ENCODE data around the gene CYB561D1. TPM values are rescaled to one million over a fixed set of nuclear protein-coding genes. Genes with fewer than 3 reads are reported as not detected.
A peak's percentile ranks its signal among the peaks of the same experiment; 100 is the strongest.

CYB561D1 gene
- total and polyA plus RNA-seq, 2 of the 13 experiments (the other 11 are each of a cell fraction or from before 2014, with no cell fraction given), result 3.9 to 4.1 TPM

DNA sequence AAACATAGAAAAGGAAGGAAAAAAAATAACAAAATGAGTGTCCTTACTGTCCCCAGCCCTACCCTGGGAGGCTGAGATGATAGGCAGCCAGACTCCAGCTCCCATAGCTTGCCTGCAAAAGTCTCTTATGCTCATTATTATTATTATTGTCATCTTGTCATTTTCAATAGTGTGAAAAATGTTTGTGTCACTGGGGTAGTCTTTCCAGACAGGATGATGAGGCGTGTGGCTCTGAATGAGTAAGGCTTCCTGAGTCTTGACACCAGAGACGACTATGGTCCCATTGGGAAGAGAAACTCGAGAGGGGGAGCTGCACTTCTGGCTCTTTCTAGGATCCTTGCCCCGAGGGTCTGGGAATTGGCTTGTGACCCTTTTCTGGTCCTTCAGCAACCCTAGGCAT, 1.1 kb upstream of the CYB561D1 start:
- H3K9ac ChIP-seq (ENCODE audit: insufficient read depth, low read depth, low read length), result peak overlapping the region; percentile 66; the same call in 1 of the 2 replicates
- CTCF ChIA-PET (ENCODE audit: low intra/inter-chr PET ratio, low total read pairs), result interaction anchor here (2.2 kb wide), 1 partner anchor 40 kb away, joined by 32 read pairs; no protein-coding TSS in a partner anchor
- peaks cover 2 to 6% of the 10 kb centered on the region in 2 experiments; a peak in 2 of 5 replicates for H3K36me3 ChIP-seq (replicated peaks in 1 of 2; ENCODE audit: control insufficient read depth in 1 of 2, insufficient read depth in 2 of 2, low read length in 2 of 2)
- intact Hi-C loops (cut with micrococcal nuclease; ENCODE audit: unreplicated experiment), result loop anchor here (5.0 kb wide), 1 partner anchor 65 kb away; the partner anchor contains the start of gene PSMA5
- TF ChIP-seq U2AF2 (IDR thresholded peaks at IDR 0.05; ENCODE audit: low read depth, low read length) (no peak), POGZ (CRISPR knock-in tag; IDR thresholded peaks at IDR 0.05) (no peak), ZNF496 (CRISPR knock-in tag; IDR thresholded peaks at IDR 0.05; ENCODE audit: insufficient replicate concordance) (no peak), JUND (CRISPR knock-in tag; IDR thresholded peaks at IDR 0.05) (no peak), ZMAT3 (CRISPR knock-in tag; conservative IDR thresholded peaks at IDR 0.05) (no peak), ZC3H13 (CRISPR knock-in tag; IDR thresholded peaks at IDR 0.05) (no peak), DPF2 (CRISPR knock-in tag; IDR thresholded peaks at IDR 0.05; ENCODE audit: borderline replicate concordance, low read depth) (no peak), TOE1 (CRISPR knock-in tag; IDR thresholded peaks at IDR 0.05) (no peak)
- TF ChIP-seq, protein P1, sequence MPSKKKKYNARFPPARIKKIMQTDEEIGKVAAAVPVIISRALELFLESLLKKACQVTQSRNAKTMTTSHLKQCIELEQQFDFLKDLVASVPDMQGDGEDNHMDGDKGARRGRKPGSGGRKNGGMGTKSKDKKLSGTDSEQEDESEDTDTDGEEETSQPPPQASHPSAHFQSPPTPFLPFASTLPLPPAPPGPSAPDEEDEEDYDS (CRISPR knock-in tag; IDR thresholded peaks at IDR 0.05), result no peak
- TF ChIP-seq, protein P2, sequence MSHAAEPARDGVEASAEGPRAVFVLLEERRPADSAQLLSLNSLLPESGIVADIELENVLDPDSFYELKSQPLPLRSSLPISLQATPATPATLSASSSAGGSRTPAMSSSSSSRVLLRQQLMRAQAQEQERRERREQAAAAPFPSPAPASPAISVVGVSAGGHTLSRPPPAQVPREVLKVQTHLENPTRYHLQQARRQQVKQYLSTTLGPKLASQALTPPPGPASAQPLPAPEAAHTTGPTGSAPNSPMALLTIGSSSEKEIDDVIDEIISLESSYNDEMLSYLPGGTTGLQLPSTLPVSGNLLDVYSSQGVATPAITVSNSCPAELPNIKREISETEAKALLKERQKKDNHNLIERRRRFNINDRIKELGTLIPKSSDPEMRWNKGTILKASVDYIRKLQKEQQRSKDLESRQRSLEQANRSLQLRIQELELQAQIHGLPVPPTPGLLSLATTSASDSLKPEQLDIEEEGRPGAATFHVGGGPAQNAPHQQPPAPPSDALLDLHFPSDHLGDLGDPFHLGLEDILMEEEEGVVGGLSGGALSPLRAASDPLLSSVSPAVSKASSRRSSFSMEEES (CRISPR knock-in tag; IDR thresholded peaks at IDR 0.05), result no peak
- TF ChIP-seq, protein P3, sequence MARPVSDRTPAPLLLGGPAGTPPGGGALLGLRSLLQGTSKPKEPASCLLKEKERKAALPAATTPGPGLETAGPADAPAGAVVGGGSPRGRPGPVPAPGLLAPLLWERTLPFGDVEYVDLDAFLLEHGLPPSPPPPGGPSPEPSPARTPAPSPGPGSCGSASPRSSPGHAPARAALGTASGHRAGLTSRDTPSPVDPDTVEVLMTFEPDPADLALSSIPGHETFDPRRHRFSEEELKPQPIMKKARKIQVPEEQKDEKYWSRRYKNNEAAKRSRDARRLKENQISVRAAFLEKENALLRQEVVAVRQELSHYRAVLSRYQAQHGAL (CRISPR knock-in tag; IDR thresholded peaks at IDR 0.05; ENCODE audit: not compliant biosample characterization), result no peak
- TF ChIP-seq, protein P4, sequence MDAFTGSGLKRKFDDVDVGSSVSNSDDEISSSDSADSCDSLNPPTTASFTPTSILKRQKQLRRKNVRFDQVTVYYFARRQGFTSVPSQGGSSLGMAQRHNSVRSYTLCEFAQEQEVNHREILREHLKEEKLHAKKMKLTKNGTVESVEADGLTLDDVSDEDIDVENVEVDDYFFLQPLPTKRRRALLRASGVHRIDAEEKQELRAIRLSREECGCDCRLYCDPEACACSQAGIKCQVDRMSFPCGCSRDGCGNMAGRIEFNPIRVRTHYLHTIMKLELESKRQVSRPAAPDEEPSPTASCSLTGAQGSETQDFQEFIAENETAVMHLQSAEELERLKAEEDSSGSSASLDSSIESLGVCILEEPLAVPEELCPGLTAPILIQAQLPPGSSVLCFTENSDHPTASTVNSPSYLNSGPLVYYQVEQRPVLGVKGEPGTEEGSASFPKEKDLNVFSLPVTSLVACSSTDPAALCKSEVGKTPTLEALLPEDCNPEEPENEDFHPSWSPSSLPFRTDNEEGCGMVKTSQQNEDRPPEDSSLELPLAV (CRISPR knock-in tag; conservative IDR thresholded peaks at IDR 0.05; ENCODE audit: low read depth), result no peak
- TF ChIP-seq, protein P5, sequence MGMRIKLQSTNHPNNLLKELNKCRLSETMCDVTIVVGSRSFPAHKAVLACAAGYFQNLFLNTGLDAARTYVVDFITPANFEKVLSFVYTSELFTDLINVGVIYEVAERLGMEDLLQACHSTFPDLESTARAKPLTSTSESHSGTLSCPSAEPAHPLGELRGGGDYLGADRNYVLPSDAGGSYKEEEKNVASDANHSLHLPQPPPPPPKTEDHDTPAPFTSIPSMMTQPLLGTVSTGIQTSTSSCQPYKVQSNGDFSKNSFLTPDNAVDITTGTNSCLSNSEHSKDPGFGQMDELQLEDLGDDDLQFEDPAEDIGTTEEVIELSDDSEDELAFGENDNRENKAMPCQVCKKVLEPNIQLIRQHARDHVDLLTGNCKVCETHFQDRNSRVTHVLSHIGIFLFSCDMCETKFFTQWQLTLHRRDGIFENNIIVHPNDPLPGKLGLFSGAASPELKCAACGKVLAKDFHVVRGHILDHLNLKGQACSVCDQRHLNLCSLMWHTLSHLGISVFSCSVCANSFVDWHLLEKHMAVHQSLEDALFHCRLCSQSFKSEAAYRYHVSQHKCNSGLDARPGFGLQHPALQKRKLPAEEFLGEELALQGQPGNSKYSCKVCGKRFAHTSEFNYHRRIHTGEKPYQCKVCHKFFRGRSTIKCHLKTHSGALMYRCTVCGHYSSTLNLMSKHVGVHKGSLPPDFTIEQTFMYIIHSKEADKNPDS (CRISPR knock-in tag; IDR thresholded peaks at IDR 0.05), result no peak
- BruUV-seq (replicated peaks), result no TSS peak
- H3K79me2 ChIP-seq (ENCODE audit: insufficient read depth, low read length), result no peaks in the 10 kb centered on the region
- H3K4me2 ChIP-seq (ENCODE audit: low read depth, low read length), result no peak overlapping the region
- ATAC-seq (no peak), DNase-seq (ENCODE audit: low spot score) (no peak), FAIRE-seq (no peak)
- peaks cover 18% of the 10 kb centered on the region for H3K4me1 ChIP-seq (ENCODE audit: insufficient read depth, low read length)
- in situ Hi-C loops (cut with HindIII; ENCODE audit: extremely low pct_ligation_motif_present, low pct_unique_long_range_greater_than_20kb), result loop anchor here (5.0 kb wide), 1 partner anchor 40 kb away; no protein-coding TSS in a partner anchor
- no peaks in the 10 kb centered on the region for H4K20me1 ChIP-seq (ENCODE audit: insufficient read depth, low read length)
- no peak overlapping the region for H2AFZ ChIP-seq (ENCODE audit: low read length)
- H3K27ac ChIP-seq (ENCODE audit: extremely low read length, insufficient read depth, low read length), result no peak overlapping the region
- POLR2A ChIA-PET, result interaction anchor here (2.0 to 2.9 kb wide), 3 partner anchors 9 to 40 kb away, joined by 9 to 11 read pairs (median 10); partner anchors contain the start of gene ATXN7L2
- no peak overlapping the region for H3K4me3 ChIP-seq (replicated peaks in 1 of 3; ENCODE audit: insufficient read depth in 1 of 3, low read depth in 2 of 3, low read length in 3 of 3)
- no peaks in the 10 kb centered on the region for H3K9me3 ChIP-seq (ENCODE audit: low read length)
- H3K27me3 ChIP-seq (ENCODE audit: control insufficient read depth in 1 of 2, insufficient read depth in 2 of 2, low read length in 2 of 2), result no peaks in the 10 kb centered on the region
- 62% methylated on average over 4 of the region's 4 CpGs for WGBS (ENCODE audit: low lambda C conversion rate)
